GM12891 (cell line): ENCODE results near the gene RGPD6.
"Not testable (repeated sequence)": the region's sequence is repeated elsewhere in the genome, so short reads cannot be mapped to it uniquely, and the experiment has no call there.

Source experiments
- POLR2A ChIP-seq: IDR thresholded peaks from 2 replicates; pipeline ENCODE4 v1.6.1; 2011; ENCODE audit warnings: low read depth, low read length, control low read depth
- POLR2AphosphoS5 ChIP-seq: IDR thresholded peaks from 2 replicates; pipeline ENCODE4 v1.6.1; 2011; ENCODE audit warnings: low read depth, low read length, control low read depth
- POU2F2 ChIP-seq: IDR thresholded peaks from 2 replicates; pipeline ENCODE4 v1.6.1; 2011; ENCODE audit warnings: low read depth, mild to moderate bottlenecking, control low read depth, low read length, moderate library complexity
- SPI1 ChIP-seq: IDR thresholded peaks from 2 replicates; pipeline ENCODE4 v1.6.1; 2011; ENCODE audit warnings: low read depth, low read length, control low read depth

GRCh38 chr2:110609843-110610612 is 33.0 kb upstream of the RGPD6 start:
- not testable (repeated sequence) for TF ChIP-seq POLR2AphosphoS5, SPI1, POLR2A, POU2F2
